IMR-90 (cell line): Measurements from ENCODE around the gene LMNTD2. TPM values are rescaled to one million over a fixed set of nuclear protein-coding genes. Genes with fewer than 3 reads are reported as not detected.

Source experiments
- ATAC-seq: fragments of 200-7000 bp; cut with Tn5 transposase; 2 replicates; pipeline ENCODE4 v1.9.1; 2020; ENCODE audit warnings: low read depth, mild to moderate bottlenecking, moderate library complexity
- BruUV-seq: library from RNA; stranded (reverse); fragments of 400-500 nt; replicated peaks from 2 replicates; lab custom pipeline; 2021; lab: Mats Ljungman, UMichigan
- CTCF ChIA-PET: fragments of 300-600 bp; formaldehyde crosslinking; extraction: SDS; loops from one replicate; lab custom pipeline; 2021; ENCODE audit warnings: antibody characterized with exemption; lab: Yijun Ruan, JAX
- POLR2A ChIA-PET: fragments of 300-600 bp; sonication (Branson Sonifier 250); formaldehyde crosslinking; loops from one replicate; lab custom pipeline; 2022; ENCODE audit warnings: antibody characterized with exemption; ENCODE audit not compliant: unreplicated experiment; lab: Charles Lee
- DNase-seq: peaks from one replicate; pipeline ENCODE4 v3.0.0; 2013
- H2AFZ ChIP-seq: replicated peaks from 2 replicates; pipeline ENCODE3; 2013; ENCODE audit warnings: low read length, mild to moderate bottlenecking; ENCODE audit not compliant: poor library complexity
- H2AK5ac ChIP-seq: 2 replicates; pipeline ENCODE4 v1.6.1; 2013; ENCODE audit warnings: low read depth, low read length, inconsistent platforms
- H2AK9ac ChIP-seq: replicated peaks from 2 replicates; pipeline ENCODE3; 2013; ENCODE audit warnings: mild to moderate bottlenecking, low read depth, low read length, moderate library complexity; ENCODE audit not compliant: poor library complexity
- H2BK120ac ChIP-seq: 2 replicates; pipeline ENCODE4 v1.6.1; 2013; ENCODE audit warnings: low read depth, low read length, inconsistent platforms
- H2BK15ac ChIP-seq: 3 replicates; pipeline ENCODE4 v1.6.1; 2013; ENCODE audit warnings: low read depth, low read length, inconsistent platforms
- H2BK20ac ChIP-seq: 2 replicates; pipeline ENCODE4 v1.6.1; 2013; ENCODE audit warnings: low read depth, mild to moderate bottlenecking, inconsistent platforms, low read length, moderate library complexity
- H2BK5ac ChIP-seq: 2 replicates; pipeline ENCODE4 v1.6.1; 2013; ENCODE audit warnings: mild to moderate bottlenecking, low read depth, low read length, inconsistent platforms; ENCODE audit not compliant: poor library complexity, severe bottlenecking
- H3K14ac ChIP-seq: replicated peaks from 2 replicates; pipeline ENCODE4 v1.6.1; 2013; ENCODE audit warnings: low read depth, low read length, inconsistent platforms
- H3K18ac ChIP-seq: 2 replicates; pipeline ENCODE4 v1.6.1; 2013; ENCODE audit warnings: low read depth, low read length, control low read depth
- H3K23ac ChIP-seq: 2 replicates; pipeline ENCODE4 v1.6.1; 2013; ENCODE audit warnings: low read depth, low read length, inconsistent platforms
- H3K27ac ChIP-seq: 2 replicates; pipeline ENCODE4 v1.5.1; 2013; ENCODE audit warnings: mild to moderate bottlenecking, control low read depth, low read length; ENCODE audit not compliant: insufficient read depth
- H3K27me3 ChIP-seq: 2 replicates; pipeline ENCODE4 v1.6.1; 2013; ENCODE audit warnings: low read length; ENCODE audit not compliant: control insufficient read depth, insufficient read depth
- H3K36me3 ChIP-seq: 2 replicates; pipeline ENCODE4 v1.6.1; 2013; ENCODE audit warnings: low read length, mixed read lengths; ENCODE audit not compliant: control insufficient read depth, insufficient read depth
- H3K4ac ChIP-seq: 2 replicates; pipeline ENCODE4 v1.6.1; 2013; ENCODE audit warnings: low read depth, low read length, inconsistent platforms
- H3K4me1 ChIP-seq: 2 replicates; pipeline ENCODE4 v1.6.1; 2013; ENCODE audit warnings: low read length, mixed read lengths; ENCODE audit not compliant: control insufficient read depth, insufficient read depth
- H3K4me2 ChIP-seq: 2 replicates; pipeline ENCODE4 v1.6.1; 2013; ENCODE audit warnings: low read depth, mild to moderate bottlenecking, control low read depth, low read length, moderate library complexity
- H3K4me3 ChIP-seq: 2 replicates; pipeline ENCODE4 v1.5.1; 2013; ENCODE audit warnings: low read depth, mild to moderate bottlenecking, control low read depth, low read length, moderate library complexity; ENCODE audit not compliant: insufficient read depth
- H3K56ac ChIP-seq: 2 replicates; pipeline ENCODE4 v1.6.1; 2013; ENCODE audit warnings: low read length, inconsistent platforms; ENCODE audit not compliant: insufficient read depth; ENCODE audit errors: extremely low read depth
- H3K79me1 ChIP-seq, 2 experiments: 2 replicates each; pipeline ENCODE4 v1.6.1; 2013; ENCODE audit warnings: low read length in 2 of 2, inconsistent platforms in 1 of 2, low read depth in 1 of 2
- H3K9ac ChIP-seq: 2 replicates; pipeline ENCODE4 v1.6.1; 2013; ENCODE audit warnings: low read depth, low read length, control low read depth
- H3K9me1 ChIP-seq: 2 replicates; pipeline ENCODE4 v1.6.1; 2013; ENCODE audit warnings: low read length, inconsistent platforms; ENCODE audit not compliant: insufficient read depth
- H3K9me3 ChIP-seq: 2 replicates; pipeline ENCODE4 v1.6.1; 2013; ENCODE audit warnings: low read length; ENCODE audit not compliant: control insufficient read depth, insufficient read depth
- H4K20me1 ChIP-seq: 2 replicates; pipeline ENCODE4 v1.6.1; 2013; ENCODE audit warnings: low read length, inconsistent platforms; ENCODE audit not compliant: insufficient read depth
- H4K5ac ChIP-seq: 2 replicates; pipeline ENCODE4 v1.6.1; 2013; ENCODE audit warnings: mild to moderate bottlenecking, low read depth, low read length, control low read depth
- H4K8ac ChIP-seq, 2 experiments: 2 replicates each; pipeline ENCODE4 v1.6.1; 2013; ENCODE audit warnings: low read depth in 2 of 2, low read length in 2 of 2, control low read depth in 1 of 2, inconsistent platforms in 1 of 2
- H4K91ac ChIP-seq: 2 replicates; pipeline ENCODE4 v1.6.1; 2013; ENCODE audit warnings: low read depth, low read length, inconsistent platforms; ENCODE audit not compliant: insufficient read depth
- BHLHE40 ChIP-seq: fragments of 150-350 bp; IDR thresholded peaks from 2 replicates; pipeline ENCODE4 v1.6.1; 2016; ENCODE audit warnings: mild to moderate bottlenecking, low read depth, low read length
- CEBPB ChIP-seq: IDR thresholded peaks from 2 replicates; pipeline ENCODE4 v1.6.1; 2012; ENCODE audit warnings: low read depth, low read length, improper control_type of control experiment
- CHD1 ChIP-seq: IDR thresholded peaks from 2 replicates; pipeline ENCODE4 v1.6.1; 2012; ENCODE audit warnings: low read depth, low read length, improper control_type of control experiment
- FOS ChIP-seq: fragments of 150-350 bp; IDR thresholded peaks from 2 replicates; pipeline ENCODE4 v1.6.1; 2016; ENCODE audit warnings: low read depth, low read length
- MAZ ChIP-seq: IDR thresholded peaks from 2 replicates; pipeline ENCODE4 v1.6.1; 2012; ENCODE audit warnings: low read depth, mild to moderate bottlenecking, low read length, improper control_type of control experiment, moderate library complexity, borderline replicate concordance
- MXI1 ChIP-seq: IDR thresholded peaks from 2 replicates; pipeline ENCODE4 v1.6.1; 2012; ENCODE audit warnings: low read depth, mild to moderate bottlenecking, low read length, moderate library complexity, borderline replicate concordance
- NFE2L2 ChIP-seq: fragments of 150-350 bp; IDR thresholded peaks from 2 replicates; pipeline ENCODE4 v1.6.1; 2016; ENCODE audit warnings: low read depth, mild to moderate bottlenecking, low read length
- POLR2A ChIP-seq: IDR thresholded peaks from 2 replicates; pipeline ENCODE4 v1.6.1; 2012; ENCODE audit warnings: mild to moderate bottlenecking, low read depth, low read length
- RAD21 ChIP-seq: IDR thresholded peaks from 2 replicates; pipeline ENCODE4 v1.6.1; 2012; ENCODE audit warnings: low read length, improper control_type of control experiment
- RCOR1 ChIP-seq: IDR thresholded peaks from 2 replicates; pipeline ENCODE4 v1.6.1; 2012; ENCODE audit warnings: mild to moderate bottlenecking, low read length, improper control_type of control experiment; ENCODE audit not compliant: insufficient replicate concordance
- RFX5 ChIP-seq: IDR thresholded peaks from 2 replicates; pipeline ENCODE4 v1.8.0; 2012; ENCODE audit warnings: low read depth, mild to moderate bottlenecking, low read length, moderate library complexity
- SMC3 ChIP-seq: fragments of 150-350 bp; IDR thresholded peaks from 2 replicates; pipeline ENCODE4 v1.6.1; 2016; ENCODE audit warnings: low read depth, mild to moderate bottlenecking, antibody characterized with exemption, low read length, moderate library complexity
- WGBS, 2 experiments: methylation state at CpG; one replicate each; pipeline versions ENCODE4 v1.1.5 to v1.1.7; 2013; ENCODE audit warnings: missing lambda C conversion rate in 2 of 2; ENCODE audit not compliant: insufficient read length in 1 of 2; ENCODE audit errors: extremely low coverage in 2 of 2; 5-methylcytosine and 5-hydroxymethylcytosine counted together
- dilution Hi-C: fragments of 300-500 bp; cut with HindIII; formaldehyde crosslinking; loops from one replicate; pipeline ENCODE4 v1.14.3; 2018; ENCODE audit warnings: low sequenced_read_pairs; ENCODE audit not compliant: unreplicated experiment
- in situ Hi-C: fragments of 300-500 bp; cut with MboI; formaldehyde crosslinking; loops from 3 replicates; pipeline ENCODE4 v1.14.3; 2019; ENCODE audit warnings: low sequenced_read_pairs, inconsistent platforms, mixed read lengths
- intact Hi-C: fragments of 100-400 bp; cut with micrococcal nuclease; formaldehyde crosslinking; loops from 2 replicates; pipeline ENCODE4 v1.10.0; 2022
- polyA plus RNA-seq, 3 experiments: library from polyadenylated mRNA; depleted of rRNA; stranded (reverse); fragments of >200 nt; gene quantifications; 2 replicates each; pipeline ENCODE4 v1.2.3, GENCODE V29; 2012; ENCODE audit warnings: low replicate concordance in 1 of 3
- total RNA-seq: library from RNA; depleted of rRNA; stranded (reverse); fragments of >200 nt; gene quantifications from 2 replicates; pipeline ENCODE4 v1.2.3, GENCODE V29; 2012
- TF ChIP-seq, protein P1 (sequence below): conservative IDR thresholded peaks from 2 replicates; pipeline ENCODE4 v1.5.1; 2012; ENCODE audit warnings: mild to moderate bottlenecking, low read depth, low read length, improper control_type of control experiment
- TF ChIP-seq, protein P2 (sequence below): fragments of 150-350 bp; IDR thresholded peaks from 2 replicates; pipeline ENCODE4 v1.6.1; 2017; ENCODE audit warnings: mild to moderate bottlenecking, antibody characterized with exemption, low read length, low read depth
- TF ChIP-seq, protein P3 (sequence below): fragments of 150-350 bp; IDR thresholded peaks from 2 replicates; pipeline ENCODE4 v1.6.1; 2016; ENCODE audit warnings: low read depth, mild to moderate bottlenecking, low read length, moderate library complexity, borderline replicate concordance

Gene LMNTD2
- total and polyA plus RNA-seq, 2 of the 4 experiments (the other 2 are of a cell fraction) = 0.18 to 1.3 TPM

DNA sequence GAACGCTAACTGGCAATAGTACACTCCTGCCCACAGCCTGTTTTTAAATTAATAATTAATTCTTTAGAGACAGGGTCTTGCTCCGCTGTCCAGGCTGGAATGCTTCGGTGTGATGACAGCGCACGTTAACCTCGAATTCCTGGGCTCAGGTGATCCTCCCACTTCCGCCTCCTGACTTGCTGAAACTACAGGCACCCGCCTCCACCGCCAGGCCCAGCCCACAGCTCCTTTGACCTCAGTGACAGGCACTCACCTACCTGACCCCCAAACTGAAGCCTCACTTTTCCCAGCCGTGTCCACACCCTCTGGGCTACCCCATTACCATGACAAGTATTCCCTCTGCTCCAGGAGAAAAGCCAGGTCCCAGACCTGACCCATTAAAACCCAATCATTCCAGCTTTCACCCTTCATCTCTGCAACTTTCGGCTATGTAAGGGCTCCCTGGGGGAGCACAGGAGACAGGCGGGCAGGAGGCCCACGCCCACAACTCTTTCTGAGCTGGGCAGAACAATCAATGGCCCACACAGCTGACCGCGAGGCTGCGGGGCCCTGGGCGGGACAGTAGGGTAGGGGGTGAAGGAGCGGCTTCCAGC, 730 bp downstream of the LMNTD2 start:
- no peaks in the 10 kb centered on the region for H3K36me3 ChIP-seq
- H4K8ac ChIP-seq = peak overlapping the region; percentile 64 to 83; a peak in 3 of 4 replicates
- H2AFZ ChIP-seq = peak overlapping the region; percentile 92
- CTCF ChIA-PET = no interaction called here
- H3K14ac ChIP-seq = peak overlapping the region; percentile 52; the same call in 1 of the 2 replicates
- DNase-seq = no peak
- peaks cover 9 to 15% of the 10 kb centered on the region in 2 experiments; a peak in 3 of 4 replicates for H3K79me1 ChIP-seq
- POLR2A ChIA-PET = no interaction called here
- no peak overlapping the region for H2BK15ac ChIP-seq
- H2BK120ac ChIP-seq = no peak overlapping the region
- dilution Hi-C loops (no loop called here), intact Hi-C loops (loop anchor here (10.0 kb wide), 1 partner anchor 165 kb away; no protein-coding TSS in a partner anchor), in situ Hi-C loops (no loop called here)
- H3K9ac ChIP-seq = 0 out of 2 replicates have a peak overlapping the region, but pooled peaks have one; percentile 17
- ATAC-seq = no peak
- H3K27ac ChIP-seq = no peak overlapping the region; the same call in 1 of the 2 replicates
- no peak overlapping the region for H3K23ac ChIP-seq
- peak overlapping the region; percentile 78; the same call in 1 of the 2 replicates for H3K4ac ChIP-seq
- peak overlapping the region; percentile 21; the same call in 1 of the 2 replicates for H4K91ac ChIP-seq
- peaks cover 12% of the 10 kb centered on the region for H4K20me1 ChIP-seq
- peaks cover 12% of the 10 kb centered on the region for H3K4me1 ChIP-seq
- no peak overlapping the region for H2BK5ac ChIP-seq
- H2AK9ac ChIP-seq = peak overlapping the region; percentile 80
- H4K5ac ChIP-seq = peak overlapping the region; percentile 49; the same call in 1 of the 2 replicates
- peak overlapping the region; percentile 64 for H2AK5ac ChIP-seq
- H3K9me3 ChIP-seq = no peaks in the 10 kb centered on the region
- H3K56ac ChIP-seq = no peak overlapping the region
- H3K4me2 ChIP-seq = peak overlapping the region; percentile 70
- no peak overlapping the region for H3K18ac ChIP-seq
- BruUV-seq = no TSS peak
- peaks cover 40% of the 10 kb centered on the region for H3K27me3 ChIP-seq
- peaks cover 5% of the 10 kb centered on the region; the same call in 1 of the 2 replicates for H3K9me1 ChIP-seq
- no peak overlapping the region for H2BK20ac ChIP-seq
- peak overlapping the region; percentile 64 for H3K4me3 ChIP-seq
- WGBS, 2 experiments = 83% methylated on average over 12 of the region's 18 CpGs; no CpG with 5 or more reads in 1 of the 2 experiments
- no peak for TF ChIP-seq RFX5
- TF ChIP-seq MXI1 = no peak
- TF ChIP-seq RAD21 = no peak
- TF ChIP-seq, protein P1, sequence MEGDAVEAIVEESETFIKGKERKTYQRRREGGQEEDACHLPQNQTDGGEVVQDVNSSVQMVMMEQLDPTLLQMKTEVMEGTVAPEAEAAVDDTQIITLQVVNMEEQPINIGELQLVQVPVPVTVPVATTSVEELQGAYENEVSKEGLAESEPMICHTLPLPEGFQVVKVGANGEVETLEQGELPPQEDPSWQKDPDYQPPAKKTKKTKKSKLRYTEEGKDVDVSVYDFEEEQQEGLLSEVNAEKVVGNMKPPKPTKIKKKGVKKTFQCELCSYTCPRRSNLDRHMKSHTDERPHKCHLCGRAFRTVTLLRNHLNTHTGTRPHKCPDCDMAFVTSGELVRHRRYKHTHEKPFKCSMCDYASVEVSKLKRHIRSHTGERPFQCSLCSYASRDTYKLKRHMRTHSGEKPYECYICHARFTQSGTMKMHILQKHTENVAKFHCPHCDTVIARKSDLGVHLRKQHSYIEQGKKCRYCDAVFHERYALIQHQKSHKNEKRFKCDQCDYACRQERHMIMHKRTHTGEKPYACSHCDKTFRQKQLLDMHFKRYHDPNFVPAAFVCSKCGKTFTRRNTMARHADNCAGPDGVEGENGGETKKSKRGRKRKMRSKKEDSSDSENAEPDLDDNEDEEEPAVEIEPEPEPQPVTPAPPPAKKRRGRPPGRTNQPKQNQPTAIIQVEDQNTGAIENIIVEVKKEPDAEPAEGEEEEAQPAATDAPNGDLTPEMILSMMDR = no peak
- TF ChIP-seq MAZ = no peak
- TF ChIP-seq, protein P2, sequence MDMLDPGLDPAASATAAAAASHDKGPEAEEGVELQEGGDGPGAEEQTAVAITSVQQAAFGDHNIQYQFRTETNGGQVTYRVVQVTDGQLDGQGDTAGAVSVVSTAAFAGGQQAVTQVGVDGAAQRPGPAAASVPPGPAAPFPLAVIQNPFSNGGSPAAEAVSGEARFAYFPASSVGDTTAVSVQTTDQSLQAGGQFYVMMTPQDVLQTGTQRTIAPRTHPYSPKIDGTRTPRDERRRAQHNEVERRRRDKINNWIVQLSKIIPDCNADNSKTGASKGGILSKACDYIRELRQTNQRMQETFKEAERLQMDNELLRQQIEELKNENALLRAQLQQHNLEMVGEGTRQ = no peak
- TF ChIP-seq, protein P3, sequence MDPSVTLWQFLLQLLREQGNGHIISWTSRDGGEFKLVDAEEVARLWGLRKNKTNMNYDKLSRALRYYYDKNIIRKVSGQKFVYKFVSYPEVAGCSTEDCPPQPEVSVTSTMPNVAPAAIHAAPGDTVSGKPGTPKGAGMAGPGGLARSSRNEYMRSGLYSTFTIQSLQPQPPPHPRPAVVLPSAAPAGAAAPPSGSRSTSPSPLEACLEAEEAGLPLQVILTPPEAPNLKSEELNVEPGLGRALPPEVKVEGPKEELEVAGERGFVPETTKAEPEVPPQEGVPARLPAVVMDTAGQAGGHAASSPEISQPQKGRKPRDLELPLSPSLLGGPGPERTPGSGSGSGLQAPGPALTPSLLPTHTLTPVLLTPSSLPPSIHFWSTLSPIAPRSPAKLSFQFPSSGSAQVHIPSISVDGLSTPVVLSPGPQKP = no peak
- no peak for TF ChIP-seq RCOR1
- TF ChIP-seq FOS = no peak
- TF ChIP-seq POLR2A = no peak
- TF ChIP-seq BHLHE40 = no peak
- no peak for TF ChIP-seq NFE2L2
- TF ChIP-seq CEBPB = no peak
- no peak for TF ChIP-seq CHD1
- TF ChIP-seq SMC3 = no peak
